D721Med (cell line): ENCODE data around the gene SPIRE1.

Experiments
- DNase-seq: peaks from one replicate; pipeline ENCODE4 v3.0.0; 2011; ENCODE audit warnings: low spot score; ENCODE audit not compliant: insufficient read length
- FAIRE-seq: peaks from 2 replicates; lab custom pipeline; 2011; peaks lifted over from hg19 to GRCh38; lab: Jason Lieb, UNC
- CTCF ChIP-seq: IDR thresholded peaks from 2 replicates; pipeline ENCODE4 v1.5.1; 2012; ENCODE audit warnings: mild to moderate bottlenecking, control low read depth; ENCODE audit not compliant: insufficient read depth; ENCODE audit errors: missing control alignments

The SPIRE1 gene

GRCh38 chr18:12458771-12459170 is 199.1 kb downstream of the SPIRE1 start:
- TF ChIP-seq CTCF: no peak
- DNase-seq: no peak
- FAIRE-seq: no peak

GRCh38 chr18:12456441-12456840 is 201.5 kb downstream of the SPIRE1 start:
- no peak for DNase-seq
- FAIRE-seq: peak; percentile 74
- TF ChIP-seq CTCF: no peak

GRCh38 chr18:12455496-12455895 is 202.4 kb downstream of the SPIRE1 start:
- FAIRE-seq (peak; percentile 56), DNase-seq (no peak)
- no peak for TF ChIP-seq CTCF

- no peak for TF ChIP-seq CTCF
- DNase-seq (no peak), FAIRE-seq (peak; percentile 29)
Observed at GRCh38 chr18:12452784-12453183, 205.1 kb downstream of the SPIRE1 start.

GRCh38 chr18:12451428-12451827 is 206.5 kb downstream of the SPIRE1 start:
- no peak for TF ChIP-seq CTCF
- no peak for DNase-seq
- no peak for FAIRE-seq

- FAIRE-seq (no peak), DNase-seq (no peak)
- no peak for TF ChIP-seq CTCF
Observed at GRCh38 chr18:12449051-12449785, 208.7 kb downstream of the SPIRE1 start.

- TF ChIP-seq CTCF: no peak
- no peak for FAIRE-seq
- DNase-seq: no peak
Observed at GRCh38 chr18:12445554-12445953, 212.4 kb downstream of the SPIRE1 start.
